GM12878 (cell line): ENCODE measurements around the gene SIM1. TPM values are rescaled to one million over a fixed set of nuclear protein-coding genes. Genes with fewer than 3 reads are reported as not detected.

Experiments
- ATAC-seq: fragments of 200-7000 bp; cut with Tn5 transposase; 3 replicates; pipeline ENCODE4 v1.9.1; 2020; ENCODE audit warnings: mild to moderate bottlenecking, moderate library complexity
- BruUV-seq: library from RNA; stranded (reverse); fragments of 400-500 nt; replicated peaks from 2 replicates; lab custom pipeline; 2021; lab: Mats Ljungman, UMichigan
- CTCF ChIA-PET: fragments of 300-600 bp; sonication (Branson Sonifier 250); formaldehyde crosslinking; extraction: SDS; loops from one replicate; lab custom pipeline; 2021; ENCODE audit warnings: inconsistent platforms; lab: Yijun Ruan, JAX
- POLR2A ChIA-PET: fragments of 350-600 bp; formaldehyde crosslinking; extraction: SDS; loops from one replicate; lab custom pipeline; 2021; ENCODE audit warnings: inconsistent platforms; lab: Charles Lee
- RAD21 ChIA-PET: fragments of 300-600 bp; sonication (Branson Sonifier 250); formaldehyde crosslinking; loops from one replicate; lab custom pipeline; 2023; ENCODE audit warnings: antibody characterized with exemption; ENCODE audit not compliant: unreplicated experiment; lab: Charles Lee
- SMC1A ChIA-PET: fragments of 300-600 bp; sonication (Branson Sonifier 250); formaldehyde crosslinking; loops from one replicate; lab custom pipeline; 2023; ENCODE audit not compliant: unreplicated experiment, uncharacterized antibody; lab: Charles Lee
- DNase-seq: peaks from one replicate; pipeline ENCODE4 v3.0.0-alpha.2; 2011; ENCODE audit warnings: low read depth, low spot score
- FAIRE-seq: peaks from 3 replicates; lab custom pipeline; 2011; peaks lifted over from hg19 to GRCh38; lab: Jason Lieb, UNC
- H2AFZ ChIP-seq: 2 replicates; pipeline ENCODE4 v1.6.0; 2011; ENCODE audit warnings: low read depth, low read length, control low read depth; ENCODE audit not compliant: control insufficient read depth
- H3K27ac ChIP-seq: 2 replicates; pipeline ENCODE4 v1.5.1; 2011; ENCODE audit warnings: control low read depth; ENCODE audit not compliant: control insufficient read depth, insufficient read depth
- H3K27me3 ChIP-seq, 2 experiments: replicated peaks in 1 of 2; 2 replicates each; pipeline versions ENCODE4 v1.6.0 to v1.6.1; 2011; ENCODE audit warnings: low read length in 1 of 2; ENCODE audit not compliant: control insufficient read depth in 2 of 2, insufficient read depth in 2 of 2
- H3K36me3 ChIP-seq, 2 experiments: 2 replicates each; pipeline ENCODE4 v1.5.1; 2011; ENCODE audit warnings: low read length in 1 of 2; ENCODE audit not compliant: control insufficient read depth in 2 of 2, insufficient read depth in 2 of 2
- H3K4me1 ChIP-seq: 2 replicates; pipeline ENCODE4 v1.6.1; 2011; ENCODE audit warnings: mild to moderate bottlenecking, low read length, moderate library complexity, mixed read lengths; ENCODE audit not compliant: control insufficient read depth, insufficient read depth
- H3K4me2 ChIP-seq: 2 replicates; pipeline ENCODE4 v1.6.0; 2011; ENCODE audit warnings: control low read depth; ENCODE audit not compliant: control insufficient read depth, insufficient read depth
- H3K4me3 ChIP-seq: fragments of 200-600 bp; sonication (generic); 2 replicates; pipeline ENCODE4 v1.5.1; 2016
- H3K79me2 ChIP-seq: 2 replicates; pipeline ENCODE4 v1.6.0; 2011; ENCODE audit warnings: low read length; ENCODE audit not compliant: control insufficient read depth, insufficient read depth
- H3K9ac ChIP-seq: 2 replicates; pipeline ENCODE4 v1.8.0; 2011; ENCODE audit warnings: low read length, control low read depth, mixed read lengths; ENCODE audit not compliant: control insufficient read depth, insufficient read depth
- H3K9me3 ChIP-seq: replicated peaks from 3 replicates; pipeline ENCODE4 v1.5.1; 2011; ENCODE audit warnings: mild to moderate bottlenecking, low read length; ENCODE audit not compliant: control insufficient read depth, insufficient read depth
- H4K20me1 ChIP-seq: 2 replicates; pipeline ENCODE4 v1.6.0; 2011; ENCODE audit not compliant: control insufficient read depth, insufficient read depth
- CBFB ChIP-seq: IDR thresholded peaks from 2 replicates; pipeline ENCODE4 v1.6.1; 2016; ENCODE audit warnings: antibody characterized with exemption, low read depth
- CHD1 ChIP-seq: IDR thresholded peaks from 2 replicates; pipeline ENCODE4 v1.6.1; 2012; ENCODE audit warnings: low read depth, low read length, improper control_type of control experiment
- E2F4 ChIP-seq: IDR thresholded peaks from 2 replicates; pipeline ENCODE4 v1.6.1; 2012; ENCODE audit warnings: low read depth, low read length, improper control_type of control experiment
- ESRRA ChIP-seq: IDR thresholded peaks from 2 replicates; pipeline ENCODE4 v1.6.1; 2012; ENCODE audit warnings: mild to moderate bottlenecking, low read length, improper control_type of control experiment
- ETV6 ChIP-seq, 2 experiments: fragments of 450-650 bp in 1 of 2; IDR thresholded peaks in 1 of 2; conservative IDR thresholded peaks in 1 of 2; 2 replicates each; pipeline ENCODE4 v1.6.1; 2014; ENCODE audit warnings: antibody characterized with exemption in 1 of 2, borderline replicate concordance in 1 of 2, low read depth in 1 of 2, mild to moderate bottlenecking in 1 of 2, moderate library complexity in 1 of 2
- FOS ChIP-seq: IDR thresholded peaks from 3 replicates; pipeline ENCODE4 v1.6.1; 2011; ENCODE audit warnings: borderline replicate concordance; ENCODE audit not compliant: insufficient read length; ENCODE audit errors: extremely low read depth
- GABPA ChIP-seq: IDR thresholded peaks from 2 replicates; pipeline ENCODE4 v1.6.1; 2014; ENCODE audit warnings: antibody characterized with exemption, low read depth, mild to moderate bottlenecking, inconsistent platforms
- IKZF1 ChIP-seq: fragments of 450-650 bp; conservative IDR thresholded peaks from 2 replicates; pipeline ENCODE4 v1.6.1; 2017; ENCODE audit warnings: antibody characterized with exemption, mild to moderate bottlenecking
- MEF2A ChIP-seq: IDR thresholded peaks from 2 replicates; pipeline ENCODE4 v1.6.1; 2011; ENCODE audit warnings: low read depth, mild to moderate bottlenecking, low read length, moderate library complexity; ENCODE audit not compliant: insufficient read depth
- MLLT1 ChIP-seq: fragments of 450-650 bp; IDR thresholded peaks from 2 replicates; pipeline ENCODE4 v1.6.1; 2016; ENCODE audit warnings: mild to moderate bottlenecking
- MTA3 ChIP-seq: IDR thresholded peaks from 2 replicates; pipeline ENCODE4 v1.6.1; 2012; ENCODE audit warnings: low read length, inconsistent platforms, borderline replicate concordance
- NR2C1 ChIP-seq: fragments of 450-650 bp; IDR thresholded peaks from 2 replicates; pipeline ENCODE4 v1.6.1; 2017; ENCODE audit warnings: antibody characterized with exemption, mild to moderate bottlenecking, moderate library complexity
- NRF1 ChIP-seq: conservative IDR thresholded peaks from 2 replicates; pipeline ENCODE4 v1.6.1; 2011; ENCODE audit warnings: mild to moderate bottlenecking, low read depth, low read length, improper control_type of control experiment
- PRDM15 ChIP-seq: fragments of 450-650 bp; formaldehyde crosslinking; IDR thresholded peaks from 2 replicates; pipeline ENCODE4 v1.4.0; 2020; ENCODE audit warnings: mild to moderate bottlenecking, moderate library complexity
- RB1 ChIP-seq: fragments of 450-650 bp; formaldehyde crosslinking; IDR thresholded peaks from 2 replicates; pipeline ENCODE4 v1.6.1; 2017; ENCODE audit warnings: mild to moderate bottlenecking, borderline replicate concordance
- RCOR1 ChIP-seq: conservative IDR thresholded peaks from 2 replicates; pipeline ENCODE4 v1.6.1; 2012; ENCODE audit warnings: low read depth, low read length, improper control_type of control experiment
- TCF12 ChIP-seq: IDR thresholded peaks from 2 replicates; pipeline ENCODE4 v1.6.1; 2011; ENCODE audit warnings: low read depth, mild to moderate bottlenecking, low read length
- USF2 ChIP-seq: IDR thresholded peaks from 2 replicates; pipeline ENCODE4 v1.6.1; 2011; ENCODE audit warnings: low read depth, low read length, improper control_type of control experiment, borderline replicate concordance
- ZBED1 ChIP-seq: IDR thresholded peaks from 2 replicates; pipeline ENCODE4 v1.6.1; 2016; ENCODE audit warnings: borderline replicate concordance
- WGBS: methylation state at CpG from one replicate; pipeline ENCODE4 v1.1.6; 2016; ENCODE audit warnings: low lambda C conversion rate; ENCODE audit not compliant: insufficient replicate concordance, insufficient coverage; ENCODE audit errors: missing lambda C conversion rate; 5-methylcytosine and 5-hydroxymethylcytosine counted together
- in situ Hi-C: fragments of 300-500 bp; cut with MboI; formaldehyde crosslinking; loops from 9 replicates; pipeline ENCODE4 v1.14.3; 2018; ENCODE audit warnings: mixed read lengths
- intact Hi-C: fragments of 100-400 bp; cut with micrococcal nuclease; formaldehyde crosslinking; loops from one replicate; pipeline ENCODE4 v1.14.2; 2022; ENCODE audit not compliant: unreplicated experiment
- polyA plus RNA-seq, 11 experiments: library from polyadenylated mRNA; depleted of rRNA in 4 of 11; unstranded in 6 of 11; stranded (reverse) in 5 of 11; fragments of >200 nt; fragmentation: Nextera tagmentation in 4 of 11; fragmentation: Illumina TruSeq in 1 of 11; extraction: Ambion mirVana in 4 of 11; extraction: Trizol in 1 of 11; gene quantifications; 1 replicate in 1 of 11; 2 replicates in 10 of 11; pipeline versions ENCODE4 v1.2.1 to v1.2.3, GENCODE V29; 2011 to 2016; ENCODE audit warnings: inconsistent platforms in 2 of 11, missing spikeins in 2 of 11, low read depth in 1 of 11
- total RNA-seq, 4 experiments: library from RNA; depleted of rRNA in 3 of 4; stranded (reverse); fragments of >200 nt in 3 of 4; fragmentation: Illumina TruSeq in 1 of 4; extraction: Trizol in 1 of 4; gene quantifications; 2 replicates each; pipeline versions ENCODE4 v1.2.1 to v1.2.3, GENCODE V29; 2013 to 2021

Gene SIM1
- total and polyA plus RNA-seq, 10 of the 15 experiments (the other 5 are each of a cell fraction or from before 2014, with no cell fraction given) = not detected

GRCh38 chr6:100451577-100451976 lies 13.1 kb downstream of the SIM1 start:
- Histone ChIP-seq H3K4me3 (no peak overlapping the region), H4K20me1 (no peaks in the 10 kb centered on the region), H3K27ac (no peak overlapping the region), H2AFZ (no peak overlapping the region), H3K79me2 (no peaks in the 10 kb centered on the region), H3K27me3 (peaks cover 27 to 32% of the 10 kb centered on the region in 2 experiments), H3K4me2 (no peak overlapping the region), H3K36me3 (no peaks in the 10 kb centered on the region), H3K9me3 (peaks cover 3% of the 10 kb centered on the region; the same call in 2 of the 3 replicates), H3K4me1 (no peaks in the 10 kb centered on the region), H3K9ac (no peak overlapping the region)
- no TSS peak for BruUV-seq
- intact Hi-C loops (no loop called here), in situ Hi-C loops (no loop called here)
- 0% methylated on average over 1 of the region's 1 CpG for WGBS
- ATAC-seq (no peak), DNase-seq (no peak), FAIRE-seq (no peak)
- SMC1A ChIA-PET = no interaction called here
- POLR2A ChIA-PET = interaction anchor here (0.6 kb wide), 1 partner anchor 551 kb away, joined by 3 read pairs; no protein-coding TSS in a partner anchor
- CTCF ChIA-PET = interaction anchor here (1.0 kb wide), 1 partner anchor 11 kb away, joined by 3 read pairs; no protein-coding TSS in a partner anchor
- RAD21 ChIA-PET = interaction anchor here (0.6 kb wide), 1 partner anchor 9 kb away, joined by 3 read pairs; no protein-coding TSS in a partner anchor
- no peak for TF ChIP-seq PRDM15
- no peak for TF ChIP-seq CHD1
- TF ChIP-seq RB1 = no peak
- TF ChIP-seq MEF2A = no peak
- TF ChIP-seq ESRRA = no peak
- TF ChIP-seq CBFB = no peak
- TF ChIP-seq E2F4 = no peak
- no peak for TF ChIP-seq MLLT1
- TF ChIP-seq USF2 = no peak
- TF ChIP-seq TCF12 = no peak
- no peak for TF ChIP-seq ZBED1
- no peak for TF ChIP-seq FOS
- TF ChIP-seq NR2C1 = no peak
- no peak for TF ChIP-seq ETV6 (conservative IDR thresholded peaks at IDR 0.05 in 1 of 2, IDR thresholded peaks at IDR 0.05 in 1 of 2; ENCODE audit: borderline replicate concordance in 1 of 2, low read depth in 1 of 2)
- TF ChIP-seq RCOR1 = no peak
- no peak for TF ChIP-seq NRF1
- TF ChIP-seq GABPA = no peak
- no peak for TF ChIP-seq IKZF1
- TF ChIP-seq MTA3 = no peak
